PC-3 (cell line): Measurements from ENCODE around the gene OR2V1. TPM values are rescaled to one million over a fixed set of nuclear protein-coding genes. Genes with fewer than 3 reads are reported as not detected.
A peak's percentile ranks its signal among the peaks of the same experiment; 100 is the strongest.

ENCODE experiments used
- ATAC-seq: fragments of 200-7000 bp; cut with Tn5 transposase; 2 replicates; pipeline ENCODE4 v1.9.1; 2020; ENCODE audit warnings: mild to moderate bottlenecking, moderate library complexity
- BruUV-seq: library from RNA; stranded (reverse); fragments of 400-500 nt; replicated peaks from 2 replicates; lab custom pipeline; 2021; lab: Mats Ljungman, UMichigan
- CTCF ChIA-PET: fragments of 300-600 bp; sonication (Branson Sonifier 250); formaldehyde crosslinking; loops from one replicate; lab custom pipeline; 2022; ENCODE audit warnings: antibody characterized with exemption; lab: Charles Lee
- POLR2A ChIA-PET: fragments of 300-600 bp; sonication (Branson Sonifier 250); formaldehyde crosslinking; loops from one replicate; lab custom pipeline; 2022; ENCODE audit warnings: antibody characterized with exemption; ENCODE audit not compliant: unreplicated experiment; lab: Charles Lee
- DNase-seq: peaks from one replicate; pipeline ENCODE4 v3.0.0-alpha.2; 2015
- H2AFZ ChIP-seq: fragments of 300-600 bp; sonication (generic); 2 replicates; pipeline ENCODE4 v1.6.0; 2016; ENCODE audit warnings: antibody characterized with exemption, low read length
- H3F3A ChIP-seq: fragments of 300-600 bp; sonication (generic); one replicate; pipeline ENCODE4 v1.6.0; 2017; ENCODE audit warnings: antibody characterized with exemption, low read length, control low read depth, mild to moderate bottlenecking; ENCODE audit not compliant: unreplicated experiment
- H3K27ac ChIP-seq: fragments of 300-600 bp; sonication (generic); 2 replicates; pipeline ENCODE4 v1.5.1; 2016; ENCODE audit warnings: mild to moderate bottlenecking, low read length
- H3K27me3 ChIP-seq: fragments of 300-600 bp; sonication (generic); 2 replicates; pipeline ENCODE4 v1.6.1; 2016; ENCODE audit warnings: low read length, mixed read lengths
- H3K36me3 ChIP-seq: fragments of 300-600 bp; sonication (generic); 2 replicates; pipeline ENCODE4 v1.6.1; 2016; ENCODE audit warnings: low read depth, mixed run types, low read length, mixed read lengths
- H3K4me1 ChIP-seq: fragments of 300-600 bp; sonication (generic); 2 replicates; pipeline ENCODE4 v1.5.1; 2016; ENCODE audit warnings: low read length; ENCODE audit not compliant: insufficient read depth
- H3K4me2 ChIP-seq: fragments of 300-600 bp; sonication (generic); 2 replicates; pipeline ENCODE4 v1.6.0; 2016; ENCODE audit warnings: low read length
- H3K4me3 ChIP-seq: fragments of 300-600 bp; sonication (generic); 2 replicates; pipeline ENCODE4 v1.5.1; 2016; ENCODE audit warnings: mild to moderate bottlenecking, low read length, mixed read lengths
- H3K79me2 ChIP-seq: fragments of 300-600 bp; sonication (generic); 2 replicates; pipeline ENCODE4 v1.6.1; 2017; ENCODE audit warnings: low read length, mixed read lengths
- H3K9ac ChIP-seq: fragments of 300-600 bp; sonication (generic); 2 replicates; pipeline ENCODE4 v1.6.0; 2016; ENCODE audit warnings: mild to moderate bottlenecking, low read length
- H3K9me2 ChIP-seq: fragments of 300-600 bp; sonication (generic); replicated peaks from 2 replicates; pipeline ENCODE4 v1.6.1; 2016; ENCODE audit warnings: mixed run types, low read length, mixed read lengths
- H3K9me3 ChIP-seq: fragments of 300-600 bp; sonication (generic); 2 replicates; pipeline ENCODE4 v1.6.1; 2016; ENCODE audit warnings: low read length, mixed read lengths
- H4K20me1 ChIP-seq: fragments of 300-600 bp; sonication (generic); 2 replicates; pipeline ENCODE4 v1.6.1; 2016; ENCODE audit warnings: low read length, mixed read lengths
- EZH2 ChIP-seq: fragments of 300-600 bp; sonication (generic); IDR thresholded peaks from one replicate; pipeline ENCODE4 v1.6.1; 2017; ENCODE audit warnings: antibody characterized with exemption, mild to moderate bottlenecking, low read length; ENCODE audit not compliant: unreplicated experiment
- EZH2phosphoT487 ChIP-seq: fragments of 300-600 bp; sonication (generic); IDR thresholded peaks from 2 replicates; pipeline ENCODE4 v1.6.1; 2018; ENCODE audit warnings: mild to moderate bottlenecking, antibody characterized with exemption, low read length, borderline replicate concordance
- intact Hi-C: fragments of 100-400 bp; cut with micrococcal nuclease; formaldehyde crosslinking; loops from 2 replicates; pipeline ENCODE4 v1.9.0; 2023
- total RNA-seq: library from RNA; depleted of rRNA; stranded (reverse); fragments of >200 nt; gene quantifications from 2 replicates; pipeline ENCODE4 v1.2.3, GENCODE V29; 2014
- TF ChIP-seq, protein P1 (sequence below): fragments of 300-600 bp; sonication (generic); conservative IDR thresholded peaks from 2 replicates; pipeline ENCODE4 v1.5.1; 2017; ENCODE audit warnings: antibody characterized with exemption, low read depth, mild to moderate bottlenecking, low read length

OR2V1 gene
- total RNA-seq, 1 experiment from 2014 or later = not detected

DNA sequence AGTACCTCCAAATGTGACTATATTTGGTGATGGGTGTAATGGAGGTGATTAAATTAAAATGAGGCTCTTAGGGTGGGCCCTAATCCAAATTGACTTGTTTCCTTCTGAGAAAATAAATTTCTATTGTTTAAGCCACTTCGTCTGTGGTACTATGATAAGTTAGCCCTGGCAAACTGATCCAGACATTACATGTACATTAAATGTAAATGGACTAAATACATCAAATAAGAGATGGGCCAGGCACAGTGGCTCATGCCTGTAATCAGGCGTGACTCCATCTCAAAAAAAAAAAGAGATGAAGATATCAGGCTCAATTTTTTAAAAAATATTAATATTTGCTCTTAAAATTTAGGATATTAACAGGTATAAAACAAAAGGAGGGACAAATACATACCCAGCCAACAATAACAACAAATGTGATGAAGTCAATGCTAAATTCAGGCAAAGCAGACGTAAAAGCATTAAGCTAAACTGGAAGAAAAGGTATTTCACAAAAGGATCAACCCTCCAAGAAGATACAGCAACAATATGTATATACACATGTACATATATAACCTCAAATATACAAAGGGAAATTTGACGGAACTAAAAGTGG, 5.5 kb upstream of the OR2V1 start:
- H3K9me2 ChIP-seq = no peaks in the 10 kb centered on the region
- BruUV-seq = no TSS peak
- H3K4me3 ChIP-seq = no peak overlapping the region
- DNase-seq = no peak
- no peak for TF ChIP-seq EZH2phosphoT487
- H4K20me1 ChIP-seq = no peaks in the 10 kb centered on the region
- no peak overlapping the region for H3K4me2 ChIP-seq
- H3K27ac ChIP-seq = no peak overlapping the region
- peaks cover 19% of the 10 kb centered on the region for H3K4me1 ChIP-seq
- H3K27me3 ChIP-seq = no peaks in the 10 kb centered on the region
- intact Hi-C loops = no loop called here
- H3K9ac ChIP-seq = no peak overlapping the region
- H3F3A ChIP-seq = no peaks in the 10 kb centered on the region
- ChIA-PET CTCF (interaction anchor here (0.7 kb wide), 1 partner anchor 80 kb away, joined by 7 read pairs; no protein-coding TSS in a partner anchor), POLR2A (no interaction called here)
- no peak for ATAC-seq
- H3K79me2 ChIP-seq = no peaks in the 10 kb centered on the region
- H3K9me3 ChIP-seq = no peaks in the 10 kb centered on the region
- H3K36me3 ChIP-seq = no peaks in the 10 kb centered on the region
- no peak overlapping the region for H2AFZ ChIP-seq

DNA sequence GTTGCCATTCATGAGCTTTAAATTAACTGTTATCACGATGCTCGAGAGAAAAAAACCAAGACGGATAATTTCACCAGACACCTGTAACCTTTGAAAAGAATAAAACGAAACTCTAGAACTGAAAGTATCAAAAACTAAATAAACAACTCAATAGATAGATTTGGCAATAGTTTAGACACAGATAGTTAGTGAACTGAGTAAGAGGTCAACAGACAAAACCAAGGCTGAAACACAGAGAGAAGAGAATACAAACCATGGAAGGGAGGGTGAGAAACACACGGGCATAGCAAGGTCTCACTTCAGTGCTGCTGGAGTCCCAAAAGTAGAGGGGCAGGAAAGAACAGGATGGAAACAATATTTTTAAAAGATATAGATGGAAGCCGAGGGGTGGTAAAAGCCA, 3.3 kb upstream of the OR2V1 start:
- no TSS peak for BruUV-seq
- DNase-seq = no peak

DNA sequence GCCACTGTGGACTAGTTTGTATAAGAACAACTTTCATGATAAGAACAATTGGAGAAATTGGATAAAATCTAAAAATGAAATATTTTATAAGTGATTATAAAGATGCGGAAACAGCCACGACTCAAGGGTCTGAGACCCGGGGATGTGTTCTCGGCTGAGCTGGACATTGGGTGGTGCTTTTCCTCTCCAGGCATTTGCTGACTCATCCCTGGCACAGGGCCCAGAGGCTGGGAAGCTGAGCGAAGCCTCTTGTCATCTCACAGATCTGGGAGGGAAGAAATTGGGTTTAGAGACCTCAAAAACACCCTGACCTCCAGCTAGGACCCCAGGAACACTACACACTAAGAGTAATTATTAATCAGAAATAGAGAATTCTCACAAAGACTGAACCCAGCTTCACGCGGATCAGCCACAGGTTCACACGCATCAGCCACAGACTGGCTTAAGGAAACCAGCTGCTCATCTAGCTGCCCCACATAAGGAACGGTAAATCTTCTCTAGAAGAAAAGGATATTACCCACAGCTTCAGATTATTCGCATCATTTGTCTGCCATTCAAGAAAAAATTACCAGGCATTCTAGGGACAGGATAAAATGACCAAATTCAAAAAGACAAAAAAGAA, 2.8 kb upstream of the OR2V1 start:
- no peaks in the 10 kb centered on the region for H3K27me3 ChIP-seq
- no peak for TF ChIP-seq EZH2
- BruUV-seq = no TSS peak
- CTCF ChIA-PET = interaction anchor here (0.6 kb wide), 1 partner anchor 90 kb away, joined by 3 read pairs; no protein-coding TSS in a partner anchor
- H4K20me1 ChIP-seq = no peaks in the 10 kb centered on the region
- H3F3A ChIP-seq = no peaks in the 10 kb centered on the region
- ATAC-seq (peak; percentile 86), DNase-seq (peak; percentile 97)
- H3K9me3 ChIP-seq = no peaks in the 10 kb centered on the region
- no peaks in the 10 kb centered on the region for H3K36me3 ChIP-seq
- POLR2A ChIA-PET = no interaction called here
- H3K9ac ChIP-seq = no peak overlapping the region
- intact Hi-C loops = loop anchor here (1.0 kb wide), 1 partner anchor 19 kb away; no protein-coding TSS in a partner anchor
- H3K27ac ChIP-seq = peak overlapping the region; percentile 14; the same call in 1 of the 2 replicates
- H3K9me2 ChIP-seq = no peaks in the 10 kb centered on the region
- peak overlapping the region; percentile 40; the same call in 1 of the 2 replicates for H2AFZ ChIP-seq
- H3K4me1 ChIP-seq = peaks cover 19% of the 10 kb centered on the region
- no peaks in the 10 kb centered on the region for H3K79me2 ChIP-seq
- H3K4me2 ChIP-seq = peak overlapping the region; percentile 72
- no peak overlapping the region; the same call in 1 of the 2 replicates for H3K4me3 ChIP-seq

More for the DNA sequence above, 3.3 kb upstream of the OR2V1 start:
- ChIA-PET POLR2A (no interaction called here), CTCF (interaction anchor here (0.6 kb wide), 1 partner anchor 91 kb away, joined by 3 read pairs; no protein-coding TSS in a partner anchor)
- no peaks in the 10 kb centered on the region for H3K79me2 ChIP-seq
- H3K27me3 ChIP-seq = no peaks in the 10 kb centered on the region
- H2AFZ ChIP-seq = no peak overlapping the region
- no peaks in the 10 kb centered on the region for H3K9me2 ChIP-seq
- peak overlapping the region; percentile 72 for H3K4me2 ChIP-seq
- no peak overlapping the region for H3K4me3 ChIP-seq
- intact Hi-C loops = no loop called here
- no peaks in the 10 kb centered on the region for H4K20me1 ChIP-seq
- H3K9ac ChIP-seq = no peak overlapping the region
- no peaks in the 10 kb centered on the region for H3K9me3 ChIP-seq
- no peak overlapping the region for H3K27ac ChIP-seq
- TF ChIP-seq EZH2phosphoT487 (no peak), EZH2 (no peak)
- TF ChIP-seq, protein P1, sequence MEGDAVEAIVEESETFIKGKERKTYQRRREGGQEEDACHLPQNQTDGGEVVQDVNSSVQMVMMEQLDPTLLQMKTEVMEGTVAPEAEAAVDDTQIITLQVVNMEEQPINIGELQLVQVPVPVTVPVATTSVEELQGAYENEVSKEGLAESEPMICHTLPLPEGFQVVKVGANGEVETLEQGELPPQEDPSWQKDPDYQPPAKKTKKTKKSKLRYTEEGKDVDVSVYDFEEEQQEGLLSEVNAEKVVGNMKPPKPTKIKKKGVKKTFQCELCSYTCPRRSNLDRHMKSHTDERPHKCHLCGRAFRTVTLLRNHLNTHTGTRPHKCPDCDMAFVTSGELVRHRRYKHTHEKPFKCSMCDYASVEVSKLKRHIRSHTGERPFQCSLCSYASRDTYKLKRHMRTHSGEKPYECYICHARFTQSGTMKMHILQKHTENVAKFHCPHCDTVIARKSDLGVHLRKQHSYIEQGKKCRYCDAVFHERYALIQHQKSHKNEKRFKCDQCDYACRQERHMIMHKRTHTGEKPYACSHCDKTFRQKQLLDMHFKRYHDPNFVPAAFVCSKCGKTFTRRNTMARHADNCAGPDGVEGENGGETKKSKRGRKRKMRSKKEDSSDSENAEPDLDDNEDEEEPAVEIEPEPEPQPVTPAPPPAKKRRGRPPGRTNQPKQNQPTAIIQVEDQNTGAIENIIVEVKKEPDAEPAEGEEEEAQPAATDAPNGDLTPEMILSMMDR = no peak
- peaks cover 19% of the 10 kb centered on the region for H3K4me1 ChIP-seq
- no peak for ATAC-seq
- no peaks in the 10 kb centered on the region for H3F3A ChIP-seq
- H3K36me3 ChIP-seq = no peaks in the 10 kb centered on the region
